ENCODE data around the gene ST6GALNAC6. TPM values are rescaled to one million over a fixed set of nuclear protein-coding genes. Genes with fewer than 3 reads are reported as not detected.
"Not testable (repeated sequence)": the region's sequence is repeated elsewhere in the genome, so short reads cannot be mapped to it uniquely, and the experiment has no call there.

ST6GALNAC6 gene
- total and polyA plus RNA-seq, 7 experiments from 2014 or later: 28.3 to 125 (median 86.9) TPM

DNA sequence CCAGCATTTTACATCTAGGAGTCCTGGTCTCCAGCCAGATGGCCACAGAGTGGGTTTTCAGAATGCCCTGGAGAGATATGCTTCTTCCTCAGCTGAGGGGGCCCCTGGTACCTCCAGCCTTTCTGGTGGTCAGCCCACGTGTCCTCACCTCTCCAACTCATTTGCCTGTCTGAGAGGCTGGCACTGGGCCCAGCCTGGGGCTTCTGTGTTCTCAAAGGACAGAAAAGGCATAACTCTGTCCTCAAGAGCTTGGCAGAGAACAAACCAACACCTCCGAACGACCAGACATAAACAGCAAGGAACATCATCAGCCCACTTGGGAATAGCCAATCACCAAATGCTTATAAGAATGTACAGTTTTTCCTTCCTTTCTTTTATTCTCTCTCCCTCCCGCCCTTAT is 62.1 kb downstream of the ST6GALNAC6 start:
- H3K9me3 Mint-ChIP-seq: no peaks in the 10 kb centered on the region
- ChIA-PET POLR2A (interaction anchor here (0.6 kb wide), 1 partner anchor 923 kb away, joined by 3 read pairs; the partner anchor contains the start of gene RALGPS1), CTCF (no interaction called here)
- peaks cover 0 to 4% (median 2%) of the 10 kb centered on the region in 5 donors for H3K36me3 Mint-ChIP-seq
- H3K4me3 Mint-ChIP-seq: no peak overlapping the region
- Histone ChIP-seq H3K36me3 (ENCODE audit: control insufficient read depth in 2 of 3, insufficient read depth in 3 of 3, low read length in 3 of 3) (no peaks in the 10 kb centered on the region), H3K27ac (ENCODE audit: low read depth, low read length) (no peak overlapping the region), H3K27me3 (ENCODE audit: control insufficient read depth in 2 of 2, insufficient read depth in 2 of 2, low read length in 2 of 2) (no peaks in the 10 kb centered on the region), H3K4me3 (ENCODE audit: low read length) (no peak overlapping the region), H3K9me3 (ENCODE audit: control insufficient read depth in 2 of 3, low read length in 3 of 3) (no peaks in the 10 kb centered on the region), H3K4me1 (ENCODE audit: control insufficient read depth in 2 of 2, insufficient read depth in 2 of 2, low read length in 2 of 2) (peaks cover 0 to 2% of the 10 kb centered on the region in 2 donors)
- DNase-seq: no peak
- no peak overlapping the region for H3K27ac Mint-ChIP-seq
- no peaks in the 10 kb centered on the region for H3K27me3 Mint-ChIP-seq
- no peak for ATAC-seq
- intact Hi-C loops (cut with micrococcal nuclease): no loop called here
- peaks cover 3 to 13% (median 7%) of the 10 kb centered on the region in 7 donors for H3K4me1 Mint-ChIP-seq

DNA sequence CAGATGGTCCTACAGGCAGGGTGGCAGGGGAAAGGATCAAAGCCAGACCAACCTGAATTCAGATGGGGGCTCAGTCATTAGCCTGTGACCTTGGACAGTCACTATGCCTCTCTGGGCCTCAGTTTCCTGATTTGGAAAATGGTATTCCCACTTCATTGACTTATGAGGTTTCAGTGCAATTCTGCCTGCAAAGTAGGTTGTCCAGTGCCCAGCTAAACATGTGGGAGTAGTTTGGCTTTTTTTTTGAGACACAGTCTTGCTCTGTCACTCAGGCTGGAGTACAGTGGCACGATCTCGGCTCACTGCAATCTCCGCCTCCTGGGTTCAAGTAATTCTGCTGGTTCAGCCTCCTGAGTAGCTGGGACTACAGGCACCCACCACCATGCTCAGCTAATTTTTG is 62.8 kb downstream of the ST6GALNAC6 start:
- H3K4me1 ChIP-seq (ENCODE audit: control insufficient read depth in 2 of 2, insufficient read depth in 2 of 2, low read length in 2 of 2); H3K4me3 ChIP-seq (ENCODE audit: low read length); H3K9me3 Mint-ChIP-seq; H3K36me3 ChIP-seq (ENCODE audit: control insufficient read depth in 2 of 3, insufficient read depth in 3 of 3, low read length in 3 of 3); DNase-seq; H3K27me3 ChIP-seq (ENCODE audit: control insufficient read depth in 2 of 2, insufficient read depth in 2 of 2, low read length in 2 of 2); ATAC-seq; H3K27ac Mint-ChIP-seq; H3K9me3 ChIP-seq (ENCODE audit: control insufficient read depth in 2 of 3, low read length in 3 of 3); intact Hi-C loops (cut with micrococcal nuclease); CTCF ChIA-PET; H3K27me3 Mint-ChIP-seq; H3K27ac ChIP-seq (ENCODE audit: low read depth, low read length); H3K4me3 Mint-ChIP-seq; POLR2A ChIA-PET; H3K36me3 Mint-ChIP-seq: not testable (repeated sequence)
- H3K4me1 Mint-ChIP-seq: peaks cover 6 to 17% (median 10%) of the 10 kb centered on the region in 7 donors

DNA sequence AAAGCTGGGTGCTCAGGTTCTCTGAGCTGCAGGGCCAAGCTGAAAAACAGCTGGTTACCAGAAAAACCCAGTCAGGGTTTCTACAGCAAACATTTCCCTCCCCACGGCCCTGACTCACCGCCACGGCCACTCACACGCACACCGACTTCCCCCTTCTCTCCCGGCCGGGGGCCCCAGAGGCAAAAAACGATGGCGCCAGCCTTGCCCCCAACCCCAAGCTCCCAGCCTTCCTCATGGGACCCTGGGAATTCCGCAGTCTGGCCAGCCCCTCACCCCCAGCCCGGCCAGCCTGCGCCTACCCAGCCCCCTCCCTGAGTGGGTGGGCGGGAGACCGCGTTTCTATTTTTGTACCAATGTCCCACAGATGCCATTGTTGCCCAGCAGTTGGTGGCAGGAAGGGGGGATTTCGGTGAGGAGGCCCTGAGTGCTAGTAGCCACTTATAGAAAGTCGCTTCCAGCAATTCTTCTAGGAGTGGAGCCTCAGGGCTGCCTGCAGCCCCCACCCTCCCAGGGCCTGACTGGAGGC is 63.3 kb downstream of the ST6GALNAC6 start:
- Histone ChIP-seq H3K4me1 (ENCODE audit: control insufficient read depth in 2 of 2, insufficient read depth in 2 of 2, low read length in 2 of 2) (peaks cover 0 to 8% of the 10 kb centered on the region in 2 donors), H3K27me3 (ENCODE audit: control insufficient read depth in 2 of 2, insufficient read depth in 2 of 2, low read length in 2 of 2) (no peaks in the 10 kb centered on the region), H3K27ac (ENCODE audit: low read depth, low read length) (no peak overlapping the region), H3K9me3 (ENCODE audit: control insufficient read depth in 2 of 3, low read length in 3 of 3) (no peaks in the 10 kb centered on the region), H3K36me3 (ENCODE audit: control insufficient read depth in 2 of 3, insufficient read depth in 3 of 3, low read length in 3 of 3) (no peaks in the 10 kb centered on the region), H3K4me3 (ENCODE audit: low read length) (no peak overlapping the region)
- intact Hi-C loops (cut with micrococcal nuclease): no loop called here
- CTCF ChIA-PET: no interaction called here
- ATAC-seq: peak; percentile 66
- no peaks in the 10 kb centered on the region for H3K27me3 Mint-ChIP-seq
- DNase-seq: no peak
- POLR2A ChIA-PET: no interaction called here
- no peaks in the 10 kb centered on the region for H3K9me3 Mint-ChIP-seq
- H3K4me3 Mint-ChIP-seq: no peak overlapping the region
- no peak overlapping the region for H3K27ac Mint-ChIP-seq
- H3K36me3 Mint-ChIP-seq: peaks cover 0 to 4% (median 2%) of the 10 kb centered on the region in 5 donors
- H3K4me1 Mint-ChIP-seq: peaks cover 6 to 17% (median 10%) of the 10 kb centered on the region in 7 donors

Small RNAs within 50 kb of the gene (microRNA-seq; reads per million reads assigned to microRNA genes)
- not detected for gene MIR4672 (ENCODE audit: borderline microRNAs expressed)

Other genes with a start within 250 kb of the ST6GALNAC6 start
- gene CFAP157, start 192.6 kb downstream of the ST6GALNAC6 start, total RNA-seq: under 1 TPM in 3 of 5 experiments, not detected in 2; 0.22 to 0.38 (median 0.27) TPM
- under 1 TPM; 0.11 to 0.20 TPM for gene CFAP157, start 192.6 kb downstream of the ST6GALNAC6 start, polyA plus RNA-seq
- gene PTRH1, start 183.9 kb downstream of the ST6GALNAC6 start, total RNA-seq: 1 to 10 TPM; 7.8 to 9.5 (median 8.6) TPM
- gene PTRH1, start 183.9 kb downstream of the ST6GALNAC6 start, polyA plus RNA-seq: 10 to 100 TPM; 17.0 to 28.7 TPM
- gene TTC16, start 183.5 kb downstream of the ST6GALNAC6 start, total RNA-seq: 1 to 10 TPM in 4 of 5 experiments, under 1 TPM in 1; 0.29 to 9.9 (median 4.6) TPM
- gene TTC16, start 183.5 kb downstream of the ST6GALNAC6 start, polyA plus RNA-seq: 1 to 10 TPM in 1 of 2 donors, under 1 TPM in 1; 0.73 to 1.7 TPM
- 10 to 100 TPM in 4 of 5 experiments, 1 to 10 TPM in 1; 9.5 to 22.3 (median 10.8) TPM for gene TOR2A, start 164.3 kb downstream of the ST6GALNAC6 start, total RNA-seq
- gene TOR2A, start 164.3 kb downstream of the ST6GALNAC6 start, polyA plus RNA-seq: 10 to 100 TPM; 16.6 to 20.2 TPM
- gene SH2D3C, start 120.9 kb downstream of the ST6GALNAC6 start, total RNA-seq: 10 to 100 TPM; 26.1 to 68.3 (median 51.9) TPM
- gene SH2D3C, start 120.9 kb downstream of the ST6GALNAC6 start, polyA plus RNA-seq: 10 to 100 TPM; 20.9 to 72.9 TPM
- 100 to 1,000 TPM; 110 to 135 (median 134) TPM for gene CDK9, start 113.6 kb downstream of the ST6GALNAC6 start, total RNA-seq
- gene CDK9, start 113.6 kb downstream of the ST6GALNAC6 start, polyA plus RNA-seq: 10 to 100 TPM; 37.5 to 65.9 TPM
- gene FPGS, start 96.7 kb downstream of the ST6GALNAC6 start, total RNA-seq: 100 to 1,000 TPM in 2 of 5 experiments, 10 to 100 TPM in 3; 90.4 to 123 (median 95.4) TPM
- gene FPGS, start 96.7 kb downstream of the ST6GALNAC6 start, polyA plus RNA-seq: 10 to 100 TPM; 37.3 to 51.4 TPM
- 10 to 100 TPM in 4 of 5 experiments, 1 to 10 TPM in 1; 6.2 to 25.8 (median 12.5) TPM for gene ENG, start 44.9 kb downstream of the ST6GALNAC6 start, total RNA-seq
- 1 to 10 TPM; 4.5 to 6.4 TPM for gene ENG, start 44.9 kb downstream of the ST6GALNAC6 start, polyA plus RNA-seq
- gene AK1, start 21.9 kb downstream of the ST6GALNAC6 start, total RNA-seq: 10 to 100 TPM; 33.2 to 64.9 (median 51.6) TPM
- gene AK1, start 21.9 kb downstream of the ST6GALNAC6 start, polyA plus RNA-seq: under 1 TPM; 0.09 to 0.21 TPM
- gene ST6GALNAC4, start 17.4 kb upstream of the ST6GALNAC6 start, total RNA-seq: 10 to 100 TPM; 28.0 to 51.0 (median 36.1) TPM
- gene ST6GALNAC4, start 17.4 kb upstream of the ST6GALNAC6 start, polyA plus RNA-seq: 10 to 100 TPM; 20.0 to 21.7 TPM
- 1 to 10 TPM; 1.4 to 2.9 (median 2.1) TPM for gene PIP5KL1, start 31.2 kb upstream of the ST6GALNAC6 start, total RNA-seq
- under 1 TPM in 1 of 2 donors, not detected in 1; 0.17 TPM for gene PIP5KL1, start 31.2 kb upstream of the ST6GALNAC6 start, polyA plus RNA-seq
- gene DPM2, start 38.3 kb upstream of the ST6GALNAC6 start, total RNA-seq: 10 to 100 TPM; 29.1 to 84.4 (median 56.8) TPM
- gene DPM2, start 38.3 kb upstream of the ST6GALNAC6 start, polyA plus RNA-seq: 10 to 100 TPM; 29.3 to 39.5 TPM
- 100 to 1,000 TPM; 252 to 664 (median 347) TPM for gene EEIG1, start 81.4 kb upstream of the ST6GALNAC6 start, total RNA-seq
- gene EEIG1, start 81.4 kb upstream of the ST6GALNAC6 start, polyA plus RNA-seq: 100 to 1,000 TPM; 124 to 297 TPM
- 10 to 100 TPM; 10.7 to 13.3 (median 11.8) TPM for gene NAIF1, start 167.7 kb upstream of the ST6GALNAC6 start, total RNA-seq
- gene NAIF1, start 167.7 kb upstream of the ST6GALNAC6 start, polyA plus RNA-seq: 10 to 100 TPM in 1 of 2 donors, 1 to 10 TPM in 1; 8.6 to 14.8 TPM
- gene SLC25A25, start 168.6 kb upstream of the ST6GALNAC6 start, total RNA-seq: 10 to 100 TPM; 12.4 to 26.3 (median 15.1) TPM
- 10 to 100 TPM in 1 of 2 donors, 1 to 10 TPM in 1; 8.4 to 14.7 TPM for gene SLC25A25, start 168.6 kb upstream of the ST6GALNAC6 start, polyA plus RNA-seq
- 10 to 100 TPM; 52.0 to 70.8 (median 61.3) TPM for gene PTGES2, start 228.1 kb upstream of the ST6GALNAC6 start, total RNA-seq
- 10 to 100 TPM; 32.3 to 36.1 TPM for gene PTGES2, start 228.1 kb upstream of the ST6GALNAC6 start, polyA plus RNA-seq
- gene LCN2, start 249.8 kb upstream of the ST6GALNAC6 start, total RNA-seq: not detected
- not detected for gene LCN2, start 249.8 kb upstream of the ST6GALNAC6 start, polyA plus RNA-seq

Data from naive thymus-derived CD4-positive, alpha-beta T cell (primary cell).